Endothelial cell of umbilical vein (primary cell): ENCODE measurements around the gene TRIM14. TPM values are rescaled to one million over a fixed set of nuclear protein-coding genes. Genes with fewer than 3 reads are reported as not detected.

Experiments
- BruUV-seq: library from RNA; stranded (reverse); fragments of 400-500 nt; replicated peaks from 2 replicates; lab custom pipeline; 2021; lab: Mats Ljungman, UMichigan
- CTCF ChIA-PET: fragments of 300-600, 350-600 bp; sonication (Branson Sonifier 250); formaldehyde crosslinking; loops from one replicate; lab custom pipeline; 2021; ENCODE audit warnings: antibody characterized with exemption, inconsistent platforms; lab: Charles Lee
- POLR2A ChIA-PET: fragments of 300-600, 350-600 bp; sonication (Branson Sonifier 250); formaldehyde crosslinking; loops from one replicate; lab custom pipeline; 2021; ENCODE audit warnings: antibody characterized with exemption, inconsistent platforms; lab: Charles Lee
- DNase-seq: peaks from one replicate; pipeline ENCODE4 v3.0.0-alpha.2; 2011; ENCODE audit warnings: low read depth, low spot score
- FAIRE-seq: peaks from 2 replicates; lab custom pipeline; 2011; peaks lifted over from hg19 to GRCh38; lab: Jason Lieb, UNC
- H2AFZ ChIP-seq: 2 replicates; pipeline ENCODE4 v1.6.0; 2012; ENCODE audit warnings: low read depth, low read length, control low read depth, inconsistent platforms
- H3K27ac ChIP-seq: 2 replicates; pipeline ENCODE4 v1.5.1; 2011; ENCODE audit warnings: low read depth, mild to moderate bottlenecking, control low read depth, low read length, moderate library complexity; ENCODE audit not compliant: insufficient read depth
- H3K27me3 ChIP-seq, 2 experiments: 2 replicates each; pipeline versions ENCODE4 v1.6.0 to v1.6.1; 2011; ENCODE audit warnings: low read length in 2 of 2, mixed read lengths in 1 of 2; ENCODE audit not compliant: control insufficient read depth in 2 of 2, insufficient read depth in 2 of 2
- H3K36me3 ChIP-seq, 2 experiments: 2 replicates in 1 of 2; 3 replicates in 1 of 2; pipeline ENCODE4 v1.5.1; 2011; ENCODE audit warnings: low read length in 2 of 2, mild to moderate bottlenecking in 1 of 2, moderate library complexity in 1 of 2; ENCODE audit not compliant: control insufficient read depth in 2 of 2, insufficient read depth in 2 of 2; ENCODE audit errors: extremely low read depth in 1 of 2
- H3K4me1 ChIP-seq: 3 replicates; pipeline ENCODE4 v1.5.1; 2011; ENCODE audit warnings: mild to moderate bottlenecking, low read length; ENCODE audit not compliant: control insufficient read depth, insufficient read depth; ENCODE audit errors: extremely low read depth
- H3K4me2 ChIP-seq: 2 replicates; pipeline ENCODE4 v1.6.1; 2011; ENCODE audit warnings: low read length, control low read depth, mixed read lengths; ENCODE audit not compliant: insufficient read depth
- H3K4me3 ChIP-seq, 3 experiments: fragments of 200-600 bp in 1 of 3; sonication (generic), shearing (Covaris generic) in 1 of 3; replicated peaks in 1 of 3; 2 replicates each; pipeline ENCODE4 v1.5.1; 2011 to 2016; ENCODE audit warnings: control low read depth in 3 of 3, low read length in 3 of 3, mild to moderate bottlenecking in 2 of 3, inconsistent platforms in 1 of 3, low read depth in 1 of 3, moderate library complexity in 1 of 3; ENCODE audit not compliant: insufficient read depth in 1 of 3
- H3K79me2 ChIP-seq: 2 replicates; pipeline ENCODE4 v1.6.0; 2012; ENCODE audit warnings: low read length, inconsistent platforms; ENCODE audit not compliant: control insufficient read depth, insufficient read depth
- H3K9ac ChIP-seq: replicated peaks from 2 replicates; pipeline ENCODE3; 2011; ENCODE audit warnings: low read length, control low read depth; ENCODE audit not compliant: insufficient read depth; ENCODE audit errors: extremely low read depth
- H3K9me1 ChIP-seq: replicated peaks from 3 replicates; pipeline ENCODE4 v1.6.0; 2011; ENCODE audit warnings: mild to moderate bottlenecking, low read length; ENCODE audit not compliant: control insufficient read depth, insufficient read depth; ENCODE audit errors: extremely low read depth
- H3K9me3 ChIP-seq: replicated peaks from 2 replicates; pipeline ENCODE4 v1.5.1; 2012; ENCODE audit warnings: low read length, inconsistent platforms; ENCODE audit not compliant: control insufficient read depth, insufficient read depth
- H4K20me1 ChIP-seq: replicated peaks from 2 replicates; pipeline ENCODE3; 2011; ENCODE audit warnings: mild to moderate bottlenecking, low read length; ENCODE audit not compliant: control insufficient read depth, insufficient read depth; ENCODE audit errors: extremely low read depth
- CTCF ChIP-seq, 2 donors: IDR thresholded peaks; 1 replicate in 1 of 2; 2 replicates in 1 of 2; pipeline ENCODE4 v1.5.1; 2011; ENCODE audit warnings: low read length in 2 of 2, mild to moderate bottlenecking in 2 of 2, moderate library complexity in 2 of 2, control low read depth in 1 of 2, inconsistent platforms in 1 of 2, low read depth in 1 of 2; ENCODE audit not compliant: insufficient read depth in 1 of 2; ENCODE audit errors: extremely low read depth in 1 of 2
- EZH2 ChIP-seq: IDR thresholded peaks from 2 replicates; pipeline ENCODE4 v1.6.1; 2012; ENCODE audit warnings: borderline replicate concordance, low read depth, mild to moderate bottlenecking, moderate library complexity, low read length, inconsistent platforms; ENCODE audit not compliant: severe bottlenecking
- FOS ChIP-seq: IDR thresholded peaks from 2 replicates; pipeline ENCODE4 v1.6.1; 2011; ENCODE audit warnings: mild to moderate bottlenecking, low read length, moderate library complexity, borderline replicate concordance; ENCODE audit not compliant: insufficient read depth
- GATA2 ChIP-seq: IDR thresholded peaks from 2 replicates; pipeline ENCODE4 v1.7.0; 2011; ENCODE audit warnings: low read depth, mild to moderate bottlenecking, moderate library complexity, mixed read lengths, low read length; ENCODE audit not compliant: insufficient read length, insufficient read depth
- JUN ChIP-seq: IDR thresholded peaks from 2 replicates; pipeline ENCODE4 v1.6.1; 2011; ENCODE audit warnings: borderline replicate concordance, low read depth; ENCODE audit not compliant: insufficient read length, insufficient read depth
- MAX ChIP-seq: IDR thresholded peaks from 2 replicates; pipeline ENCODE4 v1.6.1; 2011; ENCODE audit not compliant: insufficient read depth, insufficient read length
- MYC ChIP-seq: IDR thresholded peaks from one replicate; pipeline ENCODE4 v1.6.1; 2011; ENCODE audit warnings: mild to moderate bottlenecking, low read depth, low read length
- POLR2A ChIP-seq: IDR thresholded peaks from 2 replicates; pipeline ENCODE4 v1.6.1; 2012; ENCODE audit warnings: low read depth, mild to moderate bottlenecking, control low read depth, low read length
- POLR2AphosphoS5 ChIP-seq: IDR thresholded peaks from 2 replicates; pipeline ENCODE4 v1.6.1; 2012; ENCODE audit warnings: low read depth, mild to moderate bottlenecking, control low read depth, low read length, moderate library complexity; ENCODE audit not compliant: insufficient read depth
- dilution Hi-C: fragments of 300-500 bp; cut with MboI; formaldehyde crosslinking; loops from one replicate; pipeline ENCODE4 v1.15.0; 2019; ENCODE audit warnings: low sequenced_read_pairs; ENCODE audit not compliant: extremely low pct_ligation_motif_present
- intact Hi-C: fragments of 100-400 bp; cut with micrococcal nuclease; formaldehyde crosslinking; loops from one replicate; pipeline ENCODE4 v1.10.0; 2022
- polyA plus RNA-seq, 4 experiments: library from polyadenylated mRNA; depleted of rRNA in 3 of 4; stranded (reverse) in 3 of 4; unstranded in 1 of 4; fragments of >200 nt; gene quantifications; 2 replicates each; pipeline versions ENCODE4 v1.2.1 to v1.2.3, GENCODE V29; 2011 to 2012; ENCODE audit warnings: missing spikeins in 1 of 4
- total RNA-seq: library from RNA; stranded (reverse); gene quantifications from 2 replicates; pipeline ENCODE4 v1.2.3, GENCODE V29; 2021

The TRIM14 gene
- total and polyA plus RNA-seq, 2 donors (not counting 3 experiments of a cell fraction or from before 2014, with no cell fraction given): 4.8 to 10.7 TPM

GRCh38 chr9:98162613-98163012 lies 43.6 kb upstream of the TRIM14 start:
- Histone ChIP-seq H3K4me3 (no peak overlapping the region), H4K20me1 (no peaks in the 10 kb centered on the region), H3K9ac (no peak overlapping the region), H3K27me3 (no peaks in the 10 kb centered on the region), H2AFZ (no peak overlapping the region), H3K4me2 (no peak overlapping the region), H3K9me3 (no peaks in the 10 kb centered on the region), H3K79me2 (no peaks in the 10 kb centered on the region), H3K27ac (no peak overlapping the region), H3K4me1 (no peaks in the 10 kb centered on the region), H3K9me1 (no peaks in the 10 kb centered on the region), H3K36me3 (no peaks in the 10 kb centered on the region)
- FAIRE-seq (no peak), DNase-seq (no peak)
- CTCF ChIA-PET: no interaction called here
- TF ChIP-seq FOS (no peak), POLR2A (no peak)
- intact Hi-C loops: no loop called here
- dilution Hi-C loops: no loop called here
- BruUV-seq: no TSS peak
- POLR2A ChIA-PET: no interaction called here

- BruUV-seq: no TSS peak
- ChIA-PET CTCF (interaction anchor here (1.2 kb wide), 1 partner anchor 21 kb away, joined by 3 read pairs; no protein-coding TSS in a partner anchor), POLR2A (no interaction called here)
- no peaks in the 10 kb centered on the region for H3K9me1 ChIP-seq
- no peak overlapping the region for H2AFZ ChIP-seq
- TF ChIP-seq GATA2 (no peak), FOS (no peak), CTCF (IDR thresholded peaks at IDR 0.05; ENCODE audit: extremely low read depth in 1 of 2, insufficient read depth in 1 of 2, low read depth in 1 of 2, low read length in 2 of 2) (no peak), EZH2 (no peak), POLR2AphosphoS5 (no peak), MAX (no peak), MYC (no peak), POLR2A (no peak), JUN (no peak)
- H3K27me3 ChIP-seq: no peaks in the 10 kb centered on the region
- H3K36me3 ChIP-seq: no peaks in the 10 kb centered on the region
- H3K9me3 ChIP-seq: no peaks in the 10 kb centered on the region
- no peak overlapping the region for H3K4me2 ChIP-seq
- no peak overlapping the region for H3K27ac ChIP-seq
- dilution Hi-C loops (no loop called here), intact Hi-C loops (no loop called here)
- H3K4me3 ChIP-seq: no peak overlapping the region
- no peaks in the 10 kb centered on the region for H4K20me1 ChIP-seq
- H3K4me1 ChIP-seq: no peaks in the 10 kb centered on the region
- H3K79me2 ChIP-seq: no peaks in the 10 kb centered on the region
- H3K9ac ChIP-seq: no peak overlapping the region
- FAIRE-seq (no peak), DNase-seq (no peak)
Observed at GRCh38 chr9:98161851-98162250, 42.8 kb upstream of the TRIM14 start.
